ENCODE measurements around the gene GORASP2.

The GORASP2 gene

GRCh38 chr2:170975127-170975942 is 46.3 kb downstream of the GORASP2 start:
- in situ Hi-C loops (cut with HindIII; ENCODE audit: low pct_ligation_motif_present, low pct_unique_long_range_greater_than_20kb, low sequenced_read_pairs): no loop called here

GRCh38 chr2:170975943-170976270 is 46.9 kb downstream of the GORASP2 start:
- in situ Hi-C loops (cut with HindIII; ENCODE audit: low pct_ligation_motif_present, low pct_unique_long_range_greater_than_20kb, low sequenced_read_pairs): no loop called here
- no peak for DNase-seq

More at GRCh38 chr2:170975127-170975942, 46.3 kb downstream of the GORASP2 start:
- no peak for DNase-seq

- no peak for DNase-seq
- in situ Hi-C loops (cut with HindIII; ENCODE audit: low pct_ligation_motif_present, low pct_unique_long_range_greater_than_20kb, low sequenced_read_pairs): no loop called here
These were observed 55.0 kb downstream of the GORASP2 start for GRCh38 chr2:170984079-170984478.

GRCh38 chr2:170985407-170985806 is 56.4 kb downstream of the GORASP2 start:
- in situ Hi-C loops (cut with HindIII; ENCODE audit: low pct_ligation_motif_present, low pct_unique_long_range_greater_than_20kb, low sequenced_read_pairs): no loop called here
- DNase-seq: no peak

- no peak for DNase-seq
These were observed 57.7 kb downstream of the GORASP2 start for GRCh38 chr2:170986566-170987258.

GRCh38 chr2:170991398-170992182 is 62.5 kb downstream of the GORASP2 start:
- DNase-seq: no peak
- in situ Hi-C loops (cut with HindIII; ENCODE audit: low pct_ligation_motif_present, low pct_unique_long_range_greater_than_20kb, low sequenced_read_pairs): no loop called here

More at GRCh38 chr2:170986566-170987258, 57.7 kb downstream of the GORASP2 start:
- in situ Hi-C loops (cut with HindIII; ENCODE audit: low pct_ligation_motif_present, low pct_unique_long_range_greater_than_20kb, low sequenced_read_pairs): no loop called here

GRCh38 chr2:170996316-170996715 is 67.3 kb downstream of the GORASP2 start:
- in situ Hi-C loops (cut with HindIII; ENCODE audit: low pct_ligation_motif_present, low pct_unique_long_range_greater_than_20kb, low sequenced_read_pairs): no loop called here
- no peak for DNase-seq

GRCh38 chr2:170997893-170998597 is 69.0 kb downstream of the GORASP2 start:
- in situ Hi-C loops (cut with HindIII; ENCODE audit: low pct_ligation_motif_present, low pct_unique_long_range_greater_than_20kb, low sequenced_read_pairs): no loop called here
- no peak for DNase-seq

GRCh38 chr2:170999654-171000053 is 70.6 kb downstream of the GORASP2 start:
- no peak for DNase-seq
- in situ Hi-C loops (cut with HindIII; ENCODE audit: low pct_ligation_motif_present, low pct_unique_long_range_greater_than_20kb, low sequenced_read_pairs): no loop called here

GRCh38 chr2:171004363-171004762 is 75.3 kb downstream of the GORASP2 start:
- DNase-seq: no peak
- in situ Hi-C loops (cut with HindIII; ENCODE audit: low pct_ligation_motif_present, low pct_unique_long_range_greater_than_20kb, low sequenced_read_pairs): no loop called here

- DNase-seq: no peak
- in situ Hi-C loops (cut with HindIII; ENCODE audit: low pct_ligation_motif_present, low pct_unique_long_range_greater_than_20kb, low sequenced_read_pairs): no loop called here
These were observed 75.8 kb downstream of the GORASP2 start for GRCh38 chr2:171004833-171005232.

- no peak for DNase-seq
- in situ Hi-C loops (cut with HindIII; ENCODE audit: low pct_ligation_motif_present, low pct_unique_long_range_greater_than_20kb, low sequenced_read_pairs): no loop called here
These were observed 79.6 kb downstream of the GORASP2 start for GRCh38 chr2:171008550-171009205.

- no peak for DNase-seq
- in situ Hi-C loops (cut with HindIII; ENCODE audit: low pct_ligation_motif_present, low pct_unique_long_range_greater_than_20kb, low sequenced_read_pairs): no loop called here
These were observed 80.3 kb downstream of the GORASP2 start for GRCh38 chr2:171009386-171009785.

GRCh38 chr2:171013851-171014250 is 84.8 kb downstream of the GORASP2 start:
- in situ Hi-C loops (cut with HindIII; ENCODE audit: low pct_ligation_motif_present, low pct_unique_long_range_greater_than_20kb, low sequenced_read_pairs): no loop called here
- no peak for DNase-seq

- no peak for DNase-seq
- in situ Hi-C loops (cut with HindIII; ENCODE audit: low pct_ligation_motif_present, low pct_unique_long_range_greater_than_20kb, low sequenced_read_pairs): no loop called here
These were observed 87.1 kb downstream of the GORASP2 start for GRCh38 chr2:171016125-171016524.
